Stimulated activated CD4-positive, alpha-beta T cell treated with anti-CD3 and anti-CD28 coated beads, Interleukin-4, amount 100 ng/mL, for 4 hours (primary cell): ENCODE results near the gene LBR.

Experiments
- DNase-seq, 2 experiments: peaks; one replicate each; pipeline ENCODE4 v3.0.0-alpha.2; 2020

Gene LBR

GRCh38 chr1:225366018-225366417 lies 61.8 kb downstream of the LBR start:
- no peak for DNase-seq

DNA sequence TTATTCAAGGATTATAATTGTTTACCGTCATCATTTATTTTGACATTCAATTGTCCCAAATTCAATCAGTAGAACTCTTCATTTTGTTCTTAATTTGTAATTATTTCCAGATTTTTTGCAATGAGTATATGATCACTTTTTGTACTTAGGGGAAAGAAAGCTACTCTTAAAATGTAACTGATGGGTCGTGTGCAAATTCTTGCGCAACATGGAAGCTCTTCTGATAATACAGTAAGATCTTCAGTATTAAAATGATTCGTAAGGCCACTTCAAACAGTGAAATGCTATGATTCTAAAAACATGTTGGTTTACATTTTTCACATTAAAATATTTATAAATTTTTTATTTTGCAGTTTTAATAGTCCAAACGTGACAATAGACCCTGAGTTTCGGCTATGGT lies 63.4 kb downstream of the LBR start:
- no peak for DNase-seq

DNA sequence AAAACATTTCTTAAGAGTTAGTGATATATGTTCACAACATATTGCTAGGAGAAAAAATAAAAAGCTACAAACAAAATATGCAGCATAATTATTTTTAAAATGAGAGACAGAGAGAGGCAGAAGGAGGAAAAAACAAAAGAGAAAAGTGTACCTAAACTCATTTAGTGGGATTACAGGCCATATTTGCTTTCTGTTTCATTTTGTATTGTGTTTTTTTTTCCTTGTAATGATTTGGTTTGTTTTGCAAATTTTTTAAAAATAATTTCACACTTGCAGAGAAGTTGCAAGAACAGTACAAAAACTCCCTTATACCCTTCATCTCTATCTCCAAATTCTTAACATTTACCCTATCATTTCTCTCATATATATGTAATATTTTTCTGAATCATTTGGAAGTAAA lies 65.0 kb downstream of the LBR start:
- no peak for DNase-seq

- no peak for DNase-seq
Measured at GRCh38 chr1:225361176-225361575, 66.7 kb downstream of the LBR start.

- DNase-seq = no peak
Measured at GRCh38 chr1:225360119-225360518, 67.7 kb downstream of the LBR start.

DNA sequence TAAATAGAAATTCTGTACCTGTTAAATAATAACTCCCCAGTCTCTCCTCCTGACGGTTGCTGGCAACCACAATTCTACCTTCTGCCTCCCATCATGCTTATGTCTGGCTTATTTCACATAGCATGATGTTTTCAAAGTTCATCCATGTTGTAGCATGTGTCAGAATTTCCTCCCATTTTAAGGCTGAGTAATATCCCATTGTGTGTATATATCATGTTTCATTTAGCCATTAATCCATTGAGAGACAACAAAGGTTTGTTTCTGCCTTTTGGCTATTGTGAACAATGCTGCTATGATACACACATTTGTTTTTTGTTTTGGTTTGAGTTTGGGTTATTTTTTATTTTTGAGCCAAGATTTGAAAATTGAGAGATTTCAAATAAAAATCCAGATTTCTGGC lies 72.0 kb downstream of the LBR start:
- DNase-seq = no peak

DNA sequence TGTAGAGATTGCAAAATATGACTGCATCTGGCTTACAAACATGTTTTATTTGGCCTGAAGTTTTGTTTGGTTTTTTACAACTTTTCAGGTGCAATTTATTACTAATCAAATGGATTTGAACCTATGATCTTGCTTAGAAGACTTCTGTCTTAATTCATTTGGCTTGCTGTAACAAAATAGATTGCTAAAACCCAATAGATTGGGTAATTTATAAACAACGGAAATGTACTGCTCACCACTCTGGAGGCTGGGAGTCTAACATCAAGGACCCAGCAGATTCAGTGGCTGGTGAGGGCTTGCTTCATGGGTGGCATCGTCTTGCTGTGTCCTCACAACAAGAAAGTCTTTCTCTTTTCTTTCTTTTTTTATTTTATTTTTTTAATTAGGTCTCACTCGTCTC lies 72.9 kb downstream of the LBR start:
- no peak for DNase-seq
